Upper lobe of right lung (tissue), 1 donor: ENCODE data around the gene CLCN4. TPM values are rescaled to one million over a fixed set of nuclear protein-coding genes. Genes with fewer than 3 reads are reported as not detected.

Source experiments
- ATAC-seq: fragments of 200-7000 bp; cut with Tn5 transposase; one replicate; pipeline ENCODE4 v1.9.1; 2020; ENCODE audit warnings: mild to moderate bottlenecking, moderate library complexity
- DNase-seq: peaks from one replicate; pipeline ENCODE4 v3.0.0-alpha.2; 2020
- H3K27ac ChIP-seq: fragments of 200-600 bp; one replicate; pipeline ENCODE4 v1.8.0; 2022
- H3K27me3 ChIP-seq: fragments of 200-600 bp; one replicate; pipeline ENCODE4 v1.8.0; 2022; ENCODE audit warnings: mild to moderate bottlenecking
- H3K36me3 ChIP-seq: fragments of 200-600 bp; one replicate; pipeline ENCODE4 v1.8.0; 2022
- H3K4me1 ChIP-seq: fragments of 200-600 bp; one replicate; pipeline ENCODE4 v1.8.0; 2022
- H3K4me3 ChIP-seq: fragments of 200-600 bp; one replicate; pipeline ENCODE4 v1.8.0; 2022; ENCODE audit warnings: mild to moderate bottlenecking
- H3K9me3 ChIP-seq: fragments of 200-600 bp; one replicate; pipeline ENCODE4 v1.8.0; 2022
- CTCF ChIP-seq: fragments of 200-600 bp; IDR thresholded peaks from one replicate; pipeline ENCODE4 v1.8.0; 2022; ENCODE audit warnings: antibody characterized with exemption
- intact Hi-C: fragments of 100-400 bp; cut with DNase I; formaldehyde crosslinking; loops from one replicate; pipeline ENCODE4 v1.11.0; 2022
- total RNA-seq: library from RNA; stranded (reverse); fragmentation: NEBNext Ultra II Directional; extraction: Animal tissue kit (Norgen Biotek cat#: 25700); gene quantifications from one replicate; pipeline ENCODE4 v1.2.1, GENCODE V29; 2021
- donor health status: DM: no; HTN: yes; CAD: no; lungs with severe emphysema.

Gene CLCN4
- total RNA-seq, 1 donor from 2014 or later = 9.8 TPM

DNA sequence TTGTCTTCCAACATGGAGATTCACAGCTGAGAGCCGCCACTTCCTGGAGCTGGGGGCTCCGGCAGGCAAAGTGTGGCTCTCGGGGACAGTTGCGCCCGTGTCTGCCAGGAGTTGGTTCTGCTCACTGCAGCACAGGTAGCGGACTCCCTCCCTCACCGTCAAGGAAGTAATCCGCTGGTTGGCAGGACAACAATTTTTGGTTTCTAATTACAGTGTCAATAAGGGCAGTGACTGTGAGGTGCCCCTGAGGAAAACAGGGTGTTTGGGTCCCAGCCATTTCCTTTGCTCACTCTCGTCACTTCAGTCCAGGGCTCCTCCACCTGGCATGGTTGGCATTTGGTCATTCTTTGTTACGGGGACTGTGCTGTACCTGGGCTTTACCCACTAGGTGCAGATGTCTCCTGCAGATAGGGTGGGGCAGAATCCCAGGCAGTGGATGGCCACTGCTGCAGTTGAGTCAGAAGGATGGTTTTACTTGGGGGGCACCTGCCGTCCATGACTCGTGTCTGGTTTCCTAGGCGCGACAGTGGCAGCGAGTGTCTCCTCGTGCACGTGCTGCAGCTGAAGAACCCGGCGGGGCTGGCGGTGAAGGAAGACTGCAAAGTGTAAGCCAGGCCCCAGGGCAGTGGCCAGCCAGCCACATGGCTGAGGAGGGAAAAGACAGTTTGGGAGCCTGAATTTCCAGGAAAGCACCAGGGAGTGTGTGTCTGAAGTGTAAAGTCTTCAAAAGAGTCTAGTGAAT lies 32.1 kb upstream of the CLCN4 start:
- intact Hi-C loops = no loop called here
- Histone ChIP-seq H3K9me3 (no peaks in the 10 kb centered on the region), H3K4me1 (peaks cover 3% of the 10 kb centered on the region), H3K4me3 (no peak overlapping the region), H3K36me3 (peaks cover 24% of the 10 kb centered on the region), H3K27ac (no peak overlapping the region), H3K27me3 (no peaks in the 10 kb centered on the region)
- no peak for ATAC-seq
- no peak for DNase-seq
- TF ChIP-seq CTCF = no peak

GRCh38 chrX:10125248-10125615 lies 31.5 kb upstream of the CLCN4 start:
- DNase-seq = no peak

GRCh38 chrX:10126044-10126443 lies 30.7 kb upstream of the CLCN4 start:
- Histone ChIP-seq H3K36me3 (peaks cover 33% of the 10 kb centered on the region), H3K27me3 (no peaks in the 10 kb centered on the region), H3K4me3 (no peak overlapping the region), H3K4me1 (peaks cover 3% of the 10 kb centered on the region), H3K9me3 (no peaks in the 10 kb centered on the region), H3K27ac (no peak overlapping the region)
- ATAC-seq (peak; percentile 80), DNase-seq (no peak)
- no peak for TF ChIP-seq CTCF
- intact Hi-C loops = no loop called here

More at GRCh38 chrX:10125248-10125615, 31.5 kb upstream of the CLCN4 start:
- no peaks in the 10 kb centered on the region for H3K9me3 ChIP-seq
- H3K27ac ChIP-seq = no peak overlapping the region
- peaks cover 3% of the 10 kb centered on the region for H3K4me1 ChIP-seq
- no peaks in the 10 kb centered on the region for H3K27me3 ChIP-seq
- intact Hi-C loops = no loop called here
- no peak for TF ChIP-seq CTCF
- H3K4me3 ChIP-seq = no peak overlapping the region
- H3K36me3 ChIP-seq = peaks cover 29% of the 10 kb centered on the region
- no peak for ATAC-seq

- ATAC-seq (no peak), DNase-seq (no peak)
- no peak for TF ChIP-seq CTCF
- H3K36me3 ChIP-seq = peaks cover 33% of the 10 kb centered on the region
- H3K27me3 ChIP-seq = no peaks in the 10 kb centered on the region
- no peak overlapping the region for H3K4me3 ChIP-seq
- H3K4me1 ChIP-seq = no peaks in the 10 kb centered on the region
- no peaks in the 10 kb centered on the region for H3K9me3 ChIP-seq
- intact Hi-C loops = no loop called here
- H3K27ac ChIP-seq = no peak overlapping the region
These were observed 29.9 kb upstream of the CLCN4 start for GRCh38 chrX:10126834-10127233.

DNA sequence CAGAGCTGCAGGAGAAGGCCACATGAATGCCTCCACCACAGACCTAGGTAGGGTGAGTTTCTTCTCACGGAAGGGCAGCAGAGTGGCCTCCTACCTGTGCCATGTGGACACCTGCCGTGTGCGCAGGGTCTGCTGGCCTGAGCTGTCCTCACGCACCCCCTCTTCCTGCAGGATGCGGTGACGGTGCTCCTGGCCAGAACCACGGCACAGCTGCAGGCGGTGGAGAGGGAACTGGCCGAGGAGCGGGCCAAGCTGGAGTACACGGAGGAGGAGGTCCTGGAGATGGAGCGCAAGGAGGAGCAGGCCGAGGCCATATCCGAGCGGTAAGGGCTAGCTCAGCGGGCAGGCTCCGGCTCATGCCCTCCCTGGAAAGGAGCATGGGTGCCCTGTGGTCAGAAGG lies 28.4 kb upstream of the CLCN4 start:
- H3K27ac ChIP-seq = no peak overlapping the region
- H3K4me1 ChIP-seq = no peaks in the 10 kb centered on the region
- DNase-seq (no peak), ATAC-seq (no peak)
- intact Hi-C loops = no loop called here
- no peak for TF ChIP-seq CTCF
- no peak overlapping the region for H3K4me3 ChIP-seq
- H3K27me3 ChIP-seq = no peaks in the 10 kb centered on the region
- no peaks in the 10 kb centered on the region for H3K9me3 ChIP-seq
- H3K36me3 ChIP-seq = peaks cover 33% of the 10 kb centered on the region

DNA sequence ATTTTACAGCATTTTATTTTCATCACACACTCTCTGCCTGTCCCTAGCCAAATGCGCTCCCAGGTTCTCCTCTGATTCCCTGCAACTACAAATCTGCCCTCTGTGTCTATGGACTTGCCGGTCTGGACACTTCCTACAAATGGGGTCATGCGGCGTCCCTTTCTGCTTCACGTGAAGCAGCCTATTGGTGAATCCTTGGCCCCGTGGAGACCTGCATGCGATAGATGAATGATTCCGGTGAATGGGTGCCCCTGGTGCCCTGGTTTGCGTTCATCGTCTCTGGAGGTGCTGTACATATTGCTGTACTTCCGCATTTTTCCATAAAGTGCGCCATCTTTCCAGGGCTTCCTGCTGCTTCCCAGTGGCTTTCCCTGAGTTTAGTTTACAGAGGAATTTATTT lies 27.5 kb upstream of the CLCN4 start:
- TF ChIP-seq CTCF = no peak
- no peak for DNase-seq
- Histone ChIP-seq H3K27me3 (no peaks in the 10 kb centered on the region), H3K9me3 (no peaks in the 10 kb centered on the region), H3K36me3 (peaks cover 31% of the 10 kb centered on the region), H3K4me3 (no peak overlapping the region), H3K27ac (no peak overlapping the region), H3K4me1 (no peaks in the 10 kb centered on the region)
- intact Hi-C loops = no loop called here
- no peak for ATAC-seq
